Effector CD4-positive, alpha-beta T cell (primary cell): ENCODE results near the gene KPNA6.
"Not testable (repeated sequence)": the region's sequence is repeated elsewhere in the genome, so short reads cannot be mapped to it uniquely, and the experiment has no call there.

Experiments
- DNase-seq: peaks from one replicate; pipeline ENCODE4 v3.0.0-alpha.2; 2020

The KPNA6 gene

DNA sequence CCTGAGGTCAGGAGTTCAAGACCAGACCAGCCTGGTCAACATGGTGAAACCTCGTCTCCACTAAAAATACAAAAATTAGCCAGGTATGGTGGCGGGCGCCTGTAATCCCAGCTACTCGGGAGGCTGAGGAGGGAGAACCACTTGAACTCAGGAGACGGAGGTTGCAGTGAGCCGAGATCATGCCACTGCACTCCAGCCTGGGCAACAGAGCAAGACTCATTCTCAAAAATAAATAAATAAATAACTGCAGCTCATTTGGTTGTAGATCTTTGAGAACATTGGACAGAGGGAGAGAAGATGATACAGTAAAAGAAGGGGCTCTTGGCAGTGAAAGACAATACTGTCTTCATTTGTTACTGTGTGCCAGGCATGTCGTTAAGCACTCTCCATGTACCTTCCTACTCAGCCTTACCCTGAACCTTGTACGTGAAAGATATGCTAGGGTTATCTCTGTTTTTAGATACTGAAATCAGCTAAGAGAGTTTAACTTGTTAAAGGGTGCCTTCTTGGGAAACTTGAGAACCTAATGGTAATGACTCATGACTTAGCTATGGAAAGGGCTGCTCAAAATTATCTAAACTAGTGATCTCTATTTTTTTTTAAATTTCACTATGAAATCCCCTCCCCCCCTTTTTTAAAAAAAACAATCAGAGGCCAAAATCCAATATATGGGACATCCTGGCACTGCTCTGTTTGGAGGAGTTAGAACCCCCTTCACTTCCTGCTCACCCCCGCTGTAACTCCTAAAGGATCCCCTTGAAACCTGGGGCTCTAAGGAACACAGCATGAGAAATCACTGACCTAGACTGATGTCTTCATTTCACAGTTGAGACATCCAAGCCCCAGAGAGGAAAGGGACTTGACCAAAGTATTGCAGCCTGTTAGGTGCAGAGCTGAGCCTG is 6.8 kb upstream of the KPNA6 start:
- no peak for DNase-seq

DNA sequence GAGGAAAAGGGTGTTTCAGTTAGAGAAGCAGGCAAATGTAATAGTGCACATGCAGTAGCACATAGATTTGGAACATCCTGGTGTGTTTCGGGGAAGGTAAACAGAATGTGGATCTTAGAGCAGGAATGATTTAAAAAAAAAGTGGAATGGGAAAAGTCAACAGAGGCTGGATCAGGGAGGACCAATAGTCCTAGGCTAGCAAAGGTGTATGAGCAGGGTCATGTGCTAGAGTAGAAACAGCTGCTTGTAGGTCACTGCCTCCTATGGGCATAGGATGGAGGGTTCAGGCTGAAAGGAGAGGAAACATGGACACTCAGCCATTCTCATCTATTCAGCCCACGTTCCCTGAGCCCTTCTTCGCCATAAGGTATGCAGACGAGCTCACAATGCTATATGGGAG is 3.7 kb upstream of the KPNA6 start:
- no peak for DNase-seq

DNA sequence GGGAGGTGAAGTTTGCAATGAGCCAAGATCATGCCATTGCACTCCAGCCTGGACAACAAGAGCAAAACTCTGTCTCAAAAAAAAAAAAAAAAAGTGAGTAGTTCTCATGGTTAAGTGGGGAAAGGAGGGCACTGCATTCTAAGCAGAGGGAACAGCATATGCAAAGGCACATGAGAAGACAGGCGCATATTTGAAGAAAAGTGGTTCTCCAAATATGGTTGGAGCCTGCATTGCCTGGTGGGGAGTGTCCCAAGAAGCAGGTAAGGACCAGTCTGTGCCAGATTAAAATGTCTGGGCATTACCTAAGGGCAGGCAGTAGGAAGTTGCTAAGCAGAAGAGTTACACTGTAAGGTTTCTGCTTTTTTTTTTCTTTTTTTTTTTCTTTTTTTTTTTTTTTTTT is 2.5 kb upstream of the KPNA6 start:
- no peak for DNase-seq

DNA sequence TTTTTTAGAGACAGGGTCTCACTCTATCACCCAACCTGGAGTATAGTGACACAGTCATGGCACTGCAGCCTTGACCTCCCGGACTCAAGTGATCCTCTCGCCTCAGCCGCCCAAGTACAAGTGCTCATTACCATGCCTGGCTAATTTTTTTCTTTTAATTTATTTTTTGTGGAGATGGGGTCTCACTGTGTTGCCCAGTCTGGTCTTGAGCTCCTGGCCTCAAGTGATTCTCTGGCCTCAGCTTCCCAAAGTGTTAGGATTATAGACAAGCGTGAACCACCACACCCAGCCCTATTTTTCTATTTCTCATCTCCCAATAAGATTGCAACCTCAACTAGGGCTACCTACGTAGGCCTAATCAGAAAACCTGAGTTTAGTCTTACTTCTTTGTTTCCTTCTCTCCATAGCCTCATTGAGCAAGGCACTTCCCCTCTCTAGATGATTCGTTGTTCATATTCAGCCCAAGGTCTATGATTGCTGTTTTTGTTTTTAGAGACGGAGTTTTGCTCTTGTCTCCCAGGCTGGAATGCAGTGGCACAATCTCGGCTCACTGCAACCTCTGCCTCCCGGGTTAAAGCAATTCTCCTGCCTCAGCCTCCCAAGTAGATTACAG is 1.1 kb upstream of the KPNA6 start:
- no peak for DNase-seq

DNA sequence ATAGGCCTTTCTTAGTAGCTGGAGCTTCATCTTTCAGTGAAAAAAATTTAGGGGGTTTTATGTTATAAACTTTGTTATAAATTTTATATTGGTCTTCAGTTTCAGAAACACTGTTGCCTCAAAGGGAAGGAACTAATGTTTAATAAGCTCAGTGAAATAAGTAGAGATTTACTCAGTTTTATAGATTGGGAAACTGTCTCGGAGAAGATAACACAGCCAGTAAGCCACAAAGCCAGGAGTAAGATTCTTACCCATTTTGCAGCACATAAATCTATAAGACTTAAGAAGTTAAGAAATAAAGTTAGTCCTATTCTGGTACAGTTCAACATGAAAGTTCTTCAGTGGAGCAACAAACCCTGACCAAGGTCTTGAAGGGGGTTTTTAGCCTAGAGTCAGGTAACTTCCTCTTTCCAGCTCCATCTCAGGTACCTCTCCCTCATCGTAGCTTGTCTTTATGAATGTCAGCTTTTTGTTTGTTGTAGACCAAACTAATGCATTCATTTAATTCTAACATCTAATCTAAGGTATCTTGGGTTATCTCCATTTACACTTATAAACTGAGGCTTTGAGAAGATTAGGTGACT is 3.3 kb downstream of the KPNA6 start:
- no peak for DNase-seq

DNA sequence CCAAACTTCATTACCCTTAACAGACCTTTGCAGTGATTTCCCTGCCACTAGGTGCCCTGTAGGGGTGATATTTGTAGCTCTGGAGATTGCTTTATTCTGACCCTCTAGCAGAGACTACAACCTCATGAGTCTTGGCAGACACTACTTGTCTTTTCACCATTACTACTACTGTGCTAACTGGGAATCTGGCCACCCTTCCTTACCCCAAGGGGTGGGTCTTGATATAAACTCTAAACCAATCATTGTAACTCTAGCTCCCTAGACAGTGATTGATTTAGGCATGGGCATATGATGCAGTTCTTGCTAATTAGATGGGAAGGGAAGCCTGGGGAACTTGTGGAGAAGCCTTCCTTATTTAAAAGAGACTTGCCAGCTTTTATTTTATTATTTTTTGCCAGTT is 3.9 kb downstream of the KPNA6 start:
- DNase-seq = no peak

DNA sequence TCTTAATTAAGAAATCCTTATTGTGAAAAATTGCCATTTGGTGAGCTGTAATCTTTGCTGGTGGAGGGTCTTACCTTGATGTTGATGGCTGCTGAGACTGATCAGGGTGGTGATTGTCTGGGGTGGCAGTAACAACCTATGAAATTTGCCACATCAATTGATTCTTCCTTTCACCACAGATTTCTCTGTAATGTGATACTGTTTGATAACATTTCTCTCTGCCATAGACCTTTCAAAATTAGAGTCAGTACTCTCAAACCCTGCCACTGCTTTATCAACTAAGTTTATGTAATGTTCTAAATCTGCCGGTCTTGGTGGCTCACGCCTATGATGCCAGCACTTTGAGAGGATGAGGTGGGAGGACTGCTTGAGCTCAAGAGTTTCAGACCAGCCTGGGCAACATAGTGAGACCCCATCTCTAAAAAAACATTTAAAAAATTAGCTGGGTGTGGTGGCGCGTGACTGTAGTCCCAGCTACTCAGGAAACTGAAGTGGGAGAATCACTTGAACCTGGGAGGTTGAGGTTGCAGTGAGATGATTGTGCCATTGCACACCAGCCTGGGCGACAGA is 5.0 kb downstream of the KPNA6 start:
- no peak for DNase-seq

DNA sequence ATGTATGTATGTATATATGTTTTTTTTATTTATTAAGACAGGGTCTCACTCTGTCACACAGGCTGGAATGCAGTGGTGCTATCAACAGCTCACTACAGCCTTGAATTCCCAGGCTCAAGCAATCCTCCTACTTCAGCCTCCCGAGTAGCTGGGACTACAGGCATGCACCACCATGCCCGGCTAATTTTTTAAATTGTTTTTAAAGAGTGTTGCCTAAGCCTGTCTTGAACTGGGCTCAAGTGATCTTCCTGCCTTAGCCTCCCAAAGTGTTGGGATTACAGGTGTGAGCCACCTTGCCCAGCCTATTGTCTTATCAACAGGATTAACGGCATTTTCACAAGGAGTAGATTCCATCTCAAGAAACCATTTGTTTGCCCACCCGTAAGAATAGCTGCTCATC is 5.6 kb downstream of the KPNA6 start:
- not testable (repeated sequence) for DNase-seq

DNA sequence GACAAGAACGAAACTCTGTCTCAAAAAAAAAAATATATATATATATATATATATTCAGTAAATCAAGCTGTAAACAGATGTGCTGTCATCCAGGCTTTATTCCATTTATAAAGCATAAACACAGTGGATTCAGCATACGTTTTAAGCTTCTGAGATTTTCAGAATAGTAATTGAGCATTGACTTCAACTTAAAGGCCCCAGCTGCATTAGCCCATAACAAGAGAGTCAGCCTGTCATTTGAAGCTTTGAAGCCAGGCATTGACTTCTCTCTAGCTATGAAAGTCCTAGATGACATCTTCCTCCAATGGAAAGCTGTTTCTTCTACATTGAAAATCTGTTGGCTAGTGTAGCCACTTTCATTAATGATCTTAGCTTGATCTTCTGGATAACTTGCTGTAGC is 6.6 kb downstream of the KPNA6 start:
- no peak for DNase-seq

DNA sequence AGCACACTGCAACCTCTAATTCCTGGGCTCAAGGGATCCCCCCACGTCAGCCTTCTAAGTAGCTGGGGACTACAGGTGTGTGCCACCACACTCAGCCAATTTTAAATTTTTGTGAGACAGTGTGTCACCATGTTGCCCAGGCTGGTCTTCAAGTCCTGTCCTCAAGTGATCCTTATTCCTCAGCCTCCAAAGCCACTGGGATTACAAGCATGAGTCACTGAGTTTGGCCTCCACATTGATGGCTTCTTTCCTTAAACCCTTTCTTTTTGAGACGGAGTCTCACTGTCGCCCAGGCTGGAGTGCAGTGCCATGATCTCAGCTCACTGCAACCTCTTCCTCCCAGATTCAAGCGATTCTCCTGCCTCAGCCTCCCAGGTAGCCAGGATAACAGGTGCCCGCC is 7.6 kb downstream of the KPNA6 start:
- DNase-seq = no peak

DNA sequence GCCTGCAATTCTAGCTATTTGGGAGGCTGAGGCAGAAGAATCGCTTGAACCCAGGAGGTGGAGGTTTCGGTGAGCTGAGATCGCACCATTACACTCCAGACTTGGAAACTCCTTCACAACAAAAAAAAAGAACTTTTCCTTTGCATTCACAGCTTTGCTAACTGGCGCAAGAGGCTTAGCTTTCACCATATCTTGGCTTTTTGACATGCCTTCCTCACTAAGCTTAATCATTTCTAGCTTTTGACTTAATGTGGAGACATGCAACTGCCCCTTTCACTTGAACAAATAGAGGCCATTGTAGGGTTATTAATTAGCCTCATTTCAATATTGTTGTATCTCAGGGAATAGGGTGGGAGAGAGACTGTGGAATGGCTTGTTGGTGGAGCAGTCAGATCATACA is 8.7 kb downstream of the KPNA6 start:
- no peak for DNase-seq

DNA sequence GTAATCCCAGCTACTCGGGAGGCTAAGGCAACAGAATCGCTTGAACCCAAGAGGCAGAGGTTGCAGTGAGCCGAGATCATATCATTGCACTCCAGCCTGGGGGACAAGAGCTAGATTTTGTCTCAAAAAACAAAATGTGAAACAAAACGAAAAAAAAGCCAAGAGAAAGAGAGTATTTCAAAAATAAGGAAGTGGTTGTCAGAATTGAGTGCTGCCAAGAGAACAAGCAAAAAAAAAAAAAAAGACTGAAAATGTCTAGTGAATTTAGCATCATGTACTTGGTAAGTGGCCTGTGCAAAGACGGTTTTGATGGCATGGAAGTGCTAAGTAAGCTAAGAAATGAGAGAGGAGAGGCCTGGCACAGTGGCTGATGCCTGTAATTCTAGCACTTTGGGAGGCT is 14.3 kb downstream of the KPNA6 start:
- no peak for DNase-seq

DNA sequence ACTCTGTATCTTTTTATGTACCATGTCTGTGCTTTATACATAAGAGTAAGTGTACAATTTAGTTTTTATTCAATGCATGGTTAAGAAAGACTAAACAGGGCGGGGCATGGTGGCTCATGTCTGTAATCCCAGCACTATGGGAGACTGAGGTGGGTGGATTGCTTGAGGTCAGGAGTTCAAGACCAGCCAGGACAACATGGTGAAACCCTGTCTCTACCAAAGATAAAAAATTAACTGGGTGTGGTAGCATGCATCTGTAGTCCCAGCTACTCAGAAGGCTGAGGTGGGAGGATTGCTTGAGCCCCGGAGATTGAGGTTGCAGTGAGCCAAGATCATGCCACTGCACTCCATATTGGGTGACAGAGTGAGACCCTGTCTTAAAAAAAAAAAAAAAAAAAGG is 15.5 kb downstream of the KPNA6 start:
- DNase-seq = not testable (repeated sequence)

DNA sequence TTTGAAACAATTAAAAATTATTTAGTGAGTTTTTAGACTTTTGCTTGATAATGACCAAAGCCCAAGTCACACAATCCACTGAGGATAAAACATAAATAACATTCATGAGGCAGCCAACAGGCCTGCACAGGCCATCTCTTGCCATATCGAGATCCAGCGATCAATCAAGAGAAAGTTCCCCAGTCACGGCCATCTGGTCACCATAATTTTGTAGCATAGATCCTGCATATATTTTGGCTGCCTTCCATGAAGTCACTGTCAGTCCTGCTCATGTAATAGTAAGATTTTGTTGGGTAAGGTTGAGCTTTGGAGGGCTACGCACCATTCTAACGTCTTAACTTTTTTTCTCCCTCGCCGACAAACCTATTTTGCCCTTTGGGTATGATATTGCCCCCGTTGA is 17.5 kb downstream of the KPNA6 start:
- DNase-seq = no peak

DNA sequence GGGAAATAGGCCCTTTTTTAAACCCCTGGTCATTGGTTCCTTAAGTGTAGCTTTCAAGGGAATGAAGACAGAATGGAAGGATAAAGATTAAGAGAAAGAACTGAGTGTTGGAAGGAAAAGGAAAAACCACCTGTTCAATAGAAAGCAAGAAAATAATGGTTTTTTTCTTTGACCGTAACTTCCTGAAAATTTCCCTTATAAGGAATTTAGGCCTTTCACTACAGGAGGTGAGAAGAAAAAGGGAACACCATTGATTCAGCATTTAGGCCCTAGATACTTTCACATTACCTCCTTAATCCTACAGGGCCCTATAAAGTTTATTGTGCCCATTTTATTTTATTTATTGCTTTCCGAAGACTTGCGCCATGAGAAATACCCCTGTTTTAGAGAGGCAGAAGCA is 18.9 kb downstream of the KPNA6 start:
- no peak for DNase-seq

DNA sequence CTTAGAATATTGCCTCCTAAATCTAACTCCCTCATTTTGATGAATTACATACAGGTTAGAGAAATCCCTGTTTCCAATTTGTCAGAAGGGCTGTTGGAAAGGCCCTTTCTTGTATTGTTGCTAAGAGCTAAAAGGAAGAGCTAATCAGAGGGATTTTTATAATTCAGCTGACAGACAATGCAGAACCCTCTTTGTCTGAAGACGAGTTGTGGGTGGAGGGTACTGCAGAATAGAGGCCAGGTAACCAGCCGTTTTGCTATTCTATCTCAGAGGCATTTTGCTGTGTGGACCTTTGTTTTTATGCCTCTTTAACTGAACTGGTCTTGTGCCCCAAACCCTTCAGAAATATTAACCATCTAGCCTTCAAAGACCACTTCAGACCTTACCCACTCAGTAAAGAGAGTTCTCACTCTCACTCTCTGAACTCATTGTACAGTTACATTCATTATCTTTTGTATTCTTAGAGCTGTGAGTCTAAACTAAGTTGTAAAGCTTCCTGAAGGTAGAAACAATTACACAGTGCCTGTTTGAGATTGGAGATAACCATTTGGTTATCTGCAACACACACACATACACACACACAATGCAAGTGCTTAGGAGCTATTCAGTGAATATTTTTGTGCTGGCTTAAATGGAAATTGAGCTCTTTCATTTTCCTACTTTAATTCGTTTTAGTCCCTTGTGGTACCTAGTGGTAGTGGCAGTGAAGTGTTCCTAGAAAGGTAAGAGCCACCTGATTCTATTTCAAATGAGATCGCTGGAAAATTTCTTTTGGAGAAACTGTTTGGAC is 19.7 kb downstream of the KPNA6 start:
- DNase-seq = no peak

DNA sequence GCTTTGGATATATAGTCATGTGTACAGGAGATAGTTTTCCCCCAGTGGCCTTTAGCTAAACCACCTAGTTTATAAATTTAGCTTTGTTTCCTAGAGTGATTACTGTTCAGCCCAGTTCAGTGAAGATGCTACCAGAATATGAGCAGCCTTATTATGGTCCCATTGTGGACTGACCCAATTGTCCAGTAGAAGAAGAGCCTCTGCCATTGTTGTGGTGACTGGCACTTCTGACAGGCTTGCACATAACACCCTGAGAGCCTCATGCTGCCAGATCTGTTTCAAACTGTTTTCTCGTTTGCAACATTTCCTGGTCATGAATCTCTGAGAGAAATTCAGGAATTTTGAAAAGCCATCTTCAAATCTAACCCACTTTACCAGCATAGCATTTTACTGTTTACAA is 20.6 kb downstream of the KPNA6 start:
- DNase-seq = no peak

DNA sequence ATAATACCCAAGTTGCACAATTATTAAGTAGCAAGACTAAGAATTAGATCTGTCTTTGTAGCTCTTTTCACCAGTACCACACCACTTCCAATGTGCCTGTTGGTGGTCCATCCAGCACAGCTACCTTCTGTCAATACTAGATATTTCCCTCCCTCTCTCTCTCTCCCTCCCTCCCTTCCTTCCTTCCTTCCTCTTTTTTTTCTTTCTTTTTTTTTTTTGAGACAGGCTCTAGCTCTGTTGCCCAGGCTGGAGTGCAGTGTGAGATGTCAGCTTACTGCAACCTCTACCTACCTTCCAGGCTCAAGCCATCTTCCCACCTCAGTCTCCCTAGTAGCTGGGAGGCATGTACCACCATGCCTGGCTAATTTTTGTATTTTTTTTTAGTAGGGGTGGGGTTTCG is 21.1 kb downstream of the KPNA6 start:
- no peak for DNase-seq

DNA sequence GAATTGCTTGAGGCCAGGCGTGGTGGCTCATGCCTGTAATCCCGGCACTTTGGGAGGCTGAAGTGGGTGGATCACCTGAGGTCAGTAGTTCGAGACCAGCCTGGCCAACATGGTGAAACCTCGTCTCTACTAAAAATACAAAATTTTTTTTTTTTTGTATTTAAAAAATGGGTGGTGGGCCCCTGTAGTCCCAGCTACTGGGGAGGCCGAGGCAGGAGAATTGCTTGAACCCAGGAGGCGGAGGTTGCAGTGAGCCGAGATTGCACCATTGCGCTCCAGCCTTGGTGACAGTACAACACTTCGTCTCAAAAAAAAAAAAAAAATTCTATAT is 26.1 kb downstream of the KPNA6 start:
- not testable (repeated sequence) for DNase-seq

DNA sequence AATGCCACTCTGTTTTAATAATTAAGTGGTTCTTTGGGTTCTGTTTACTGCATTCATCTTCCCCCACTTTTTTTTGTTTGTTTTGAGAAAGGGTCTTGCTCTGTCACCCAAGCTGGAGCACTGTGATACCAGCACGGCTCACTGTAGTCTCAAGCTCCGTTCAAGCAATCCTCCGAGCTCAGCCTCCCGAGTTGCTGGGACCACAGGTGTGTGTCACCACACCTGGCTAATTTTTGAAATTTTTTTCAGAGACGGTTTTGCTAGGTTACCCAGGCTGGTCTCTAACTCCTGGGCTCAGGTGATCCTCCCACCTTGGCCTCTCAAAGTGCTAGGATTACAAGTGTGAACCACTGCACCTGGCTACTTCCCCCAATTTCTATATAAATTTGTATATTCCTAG is 29.3 kb downstream of the KPNA6 start:
- no peak for DNase-seq

DNA sequence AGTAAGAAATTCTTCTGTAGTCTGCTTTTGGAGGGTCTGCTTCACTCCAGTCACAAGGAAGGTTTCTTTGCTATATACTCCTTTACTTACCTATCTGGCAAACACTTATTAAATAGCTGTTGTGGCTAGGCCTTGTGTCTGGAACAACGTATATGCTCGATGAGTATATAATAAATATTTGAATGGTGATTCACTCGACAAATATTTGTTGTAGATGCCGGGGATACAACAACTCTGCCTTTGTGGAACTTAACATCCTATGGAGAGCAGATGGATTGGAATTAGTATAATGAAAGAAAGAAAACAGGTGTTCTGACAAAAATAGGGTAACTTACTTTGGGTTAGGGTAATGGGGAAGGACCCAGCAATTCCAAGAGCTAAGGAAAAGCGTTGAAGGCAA is 31.1 kb downstream of the KPNA6 start:
- no peak for DNase-seq

DNA sequence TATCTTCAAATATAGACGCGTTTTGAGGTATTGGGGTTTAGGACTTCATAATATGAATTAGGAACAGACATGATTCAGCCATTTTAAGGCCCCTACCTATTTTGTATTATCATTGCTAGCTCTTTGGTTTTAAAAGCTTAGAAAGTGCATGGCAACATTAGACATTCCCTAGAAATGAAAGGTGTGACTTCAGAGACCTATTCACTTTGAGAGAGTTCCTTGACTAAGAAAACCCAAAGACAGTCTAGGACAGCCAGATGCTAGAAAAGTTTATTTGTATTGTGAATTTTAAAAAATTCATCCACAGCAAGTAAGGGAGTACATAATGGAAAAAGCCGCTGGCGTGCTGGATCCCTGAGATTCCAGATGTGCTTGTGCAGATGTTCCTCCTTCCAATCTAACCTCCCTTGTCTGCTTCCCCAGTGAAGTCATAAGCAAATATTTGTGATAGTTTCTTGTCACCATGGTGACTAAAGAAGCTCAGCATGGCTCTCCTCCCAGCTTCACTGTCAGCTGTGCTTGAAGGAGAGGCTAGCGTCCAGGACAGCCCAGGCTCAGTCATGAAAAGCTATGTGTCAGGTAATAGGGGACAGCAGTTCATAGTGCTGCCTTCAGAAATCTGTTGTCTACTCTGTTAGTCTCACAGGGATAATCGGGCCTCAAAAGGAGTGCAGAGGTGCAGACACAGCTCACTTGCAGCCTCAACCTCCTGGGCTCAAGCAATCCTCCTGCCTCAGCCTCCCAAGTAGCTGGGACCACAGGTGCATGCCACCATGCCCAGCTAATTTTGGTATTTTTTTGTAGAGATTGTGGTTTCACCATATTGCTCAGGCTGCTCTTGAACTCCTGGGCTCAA is 34.8 kb downstream of the KPNA6 start:
- DNase-seq = no peak
